ENCODE measurements around the gene MPDU1. TPM values are rescaled to one million over a fixed set of nuclear protein-coding genes. Genes with fewer than 3 reads are reported as not detected.

The MPDU1 gene
- total RNA-seq, 2 experiments from 2014 or later, result 21.3 to 34.5 TPM

DNA sequence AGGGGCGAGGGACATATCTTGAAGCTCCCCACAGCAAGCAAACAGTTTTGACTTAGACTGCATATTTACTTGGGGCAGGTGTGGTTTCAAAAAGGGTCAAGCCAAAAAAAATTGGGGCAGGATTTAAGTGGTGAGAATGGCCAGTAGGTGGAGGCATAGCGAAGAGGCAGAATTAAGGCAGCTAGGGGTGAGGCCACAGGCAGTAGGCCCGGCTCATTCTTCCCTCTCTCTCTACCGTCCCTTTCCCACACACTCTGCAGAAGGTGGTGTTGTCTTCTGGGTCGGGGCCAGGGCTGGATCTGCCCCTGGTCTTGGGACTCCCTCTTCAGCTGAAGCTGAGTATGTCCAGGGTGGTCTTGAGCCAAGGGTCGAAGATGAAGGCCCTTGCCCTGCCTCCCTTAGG lies 48.8 kb downstream of the MPDU1 start:
- no TSS peak for BruUV-seq (replicated peaks)
- Histone ChIP-seq H2AFZ (ENCODE audit: low read length) (peak overlapping the region; percentile 29; the same call in 1 of the 2 replicates), H3K4me1 (ENCODE audit: insufficient read depth, low read length, poor library complexity, severe bottlenecking) (no peaks in the 10 kb centered on the region), H3K9me2 (ENCODE audit: insufficient read depth, low read length) (no peaks in the 10 kb centered on the region), H3K79me2 (ENCODE audit: insufficient read depth, low read depth, low read length) (no peaks in the 10 kb centered on the region), H3K27ac (ENCODE audit: low read depth, low read length, poor library complexity, severe bottlenecking) (no peak overlapping the region), H4K20me1 (ENCODE audit: insufficient read depth, low read length) (no peaks in the 10 kb centered on the region), H3K9me3 (ENCODE audit: low read length) (no peaks in the 10 kb centered on the region), H3K4me2 (ENCODE audit: low read length) (no peak overlapping the region), H3K36me3 (ENCODE audit: insufficient read depth, low read length) (no peaks in the 10 kb centered on the region), H3K4me3 (ENCODE audit: low read depth, low read length, poor library complexity, severe bottlenecking) (no peak overlapping the region)
- peak; percentile 62 for DNase-seq (ENCODE audit: low spot score)
- ChIA-PET POLR2A (interaction anchor here (0.7 kb wide), 1 partner anchor 55 kb away, joined by 3 read pairs; no protein-coding TSS in a partner anchor), CTCF (ENCODE audit: unreplicated experiment) (no interaction called here)
- TF ChIP-seq, protein P1, sequence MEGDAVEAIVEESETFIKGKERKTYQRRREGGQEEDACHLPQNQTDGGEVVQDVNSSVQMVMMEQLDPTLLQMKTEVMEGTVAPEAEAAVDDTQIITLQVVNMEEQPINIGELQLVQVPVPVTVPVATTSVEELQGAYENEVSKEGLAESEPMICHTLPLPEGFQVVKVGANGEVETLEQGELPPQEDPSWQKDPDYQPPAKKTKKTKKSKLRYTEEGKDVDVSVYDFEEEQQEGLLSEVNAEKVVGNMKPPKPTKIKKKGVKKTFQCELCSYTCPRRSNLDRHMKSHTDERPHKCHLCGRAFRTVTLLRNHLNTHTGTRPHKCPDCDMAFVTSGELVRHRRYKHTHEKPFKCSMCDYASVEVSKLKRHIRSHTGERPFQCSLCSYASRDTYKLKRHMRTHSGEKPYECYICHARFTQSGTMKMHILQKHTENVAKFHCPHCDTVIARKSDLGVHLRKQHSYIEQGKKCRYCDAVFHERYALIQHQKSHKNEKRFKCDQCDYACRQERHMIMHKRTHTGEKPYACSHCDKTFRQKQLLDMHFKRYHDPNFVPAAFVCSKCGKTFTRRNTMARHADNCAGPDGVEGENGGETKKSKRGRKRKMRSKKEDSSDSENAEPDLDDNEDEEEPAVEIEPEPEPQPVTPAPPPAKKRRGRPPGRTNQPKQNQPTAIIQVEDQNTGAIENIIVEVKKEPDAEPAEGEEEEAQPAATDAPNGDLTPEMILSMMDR (conservative IDR thresholded peaks at IDR 0.05; ENCODE audit: low read length), result peak; percentile 78
- TF ChIP-seq EZH2phosphoT487 (IDR thresholded peaks at IDR 0.05; ENCODE audit: borderline replicate concordance, low read depth, low read length), result no peak
- intact Hi-C loops (cut with micrococcal nuclease; ENCODE audit: unreplicated experiment), result loop anchor here (10.0 kb wide), 1 partner anchor 152 kb away; no protein-coding TSS in a partner anchor

DNA sequence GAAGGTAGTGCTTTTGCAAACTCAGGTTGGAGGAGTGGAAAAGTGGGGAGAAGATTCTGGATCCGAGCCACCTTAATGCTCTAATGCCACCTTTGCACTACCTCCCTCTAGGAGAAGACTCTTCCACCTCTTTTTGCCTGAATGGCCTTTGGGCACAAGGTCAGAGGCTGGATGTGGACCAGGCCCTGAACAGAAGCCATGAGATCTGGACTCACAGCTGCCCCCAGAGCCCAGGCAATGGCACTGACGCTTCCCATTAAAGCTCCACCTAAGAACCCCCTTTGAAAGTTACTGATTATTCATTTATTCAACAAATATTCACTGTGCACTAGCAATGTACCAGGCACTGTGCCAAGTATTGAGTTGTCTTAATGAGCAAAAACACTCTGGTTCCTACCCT lies 49.4 kb downstream of the MPDU1 start:
- intact Hi-C loops (cut with micrococcal nuclease; ENCODE audit: unreplicated experiment), result loop anchor here (10.0 kb wide), 1 partner anchor 152 kb away; no protein-coding TSS in a partner anchor

GRCh38 chr17:7634384-7634783 lies 50.7 kb downstream of the MPDU1 start:
- intact Hi-C loops (cut with micrococcal nuclease; ENCODE audit: unreplicated experiment), result loop anchor here (1.0 to 10.0 kb wide), 2 partner anchors 54 to 150 kb away; partner anchors contain the start of gene WRAP53
- Histone ChIP-seq H3K36me3 (ENCODE audit: insufficient read depth, low read length) (no peaks in the 10 kb centered on the region), H3K4me1 (ENCODE audit: insufficient read depth, low read length, poor library complexity, severe bottlenecking) (no peaks in the 10 kb centered on the region), H3K9me2 (ENCODE audit: insufficient read depth, low read length) (no peaks in the 10 kb centered on the region), H3K27ac (ENCODE audit: low read depth, low read length, poor library complexity, severe bottlenecking) (no peak overlapping the region), H4K20me1 (ENCODE audit: insufficient read depth, low read length) (no peaks in the 10 kb centered on the region), H3K4me2 (ENCODE audit: low read length) (no peak overlapping the region), H3K79me2 (ENCODE audit: insufficient read depth, low read depth, low read length) (no peaks in the 10 kb centered on the region), H3K4me3 (ENCODE audit: low read depth, low read length, poor library complexity, severe bottlenecking) (no peak overlapping the region), H3K9me3 (ENCODE audit: low read length) (no peaks in the 10 kb centered on the region), H2AFZ (ENCODE audit: low read length) (no peak overlapping the region)
- CTCF ChIA-PET (ENCODE audit: unreplicated experiment), result no interaction called here
- TF ChIP-seq, protein P1 (conservative IDR thresholded peaks at IDR 0.05; ENCODE audit: low read length), result peak; percentile 42; the same call in 1 of the 2 replicates
- no peak for TF ChIP-seq EZH2phosphoT487 (IDR thresholded peaks at IDR 0.05; ENCODE audit: borderline replicate concordance, low read depth, low read length)
- no TSS peak for BruUV-seq (replicated peaks)
- DNase-seq (ENCODE audit: low spot score), result no peak
- POLR2A ChIA-PET, result interaction anchor here (1.5 kb wide), 1 partner anchor 20 kb away, joined by 3 read pairs; no protein-coding TSS in a partner anchor

More for the DNA sequence above, 49.4 kb downstream of the MPDU1 start:
- BruUV-seq (replicated peaks), result no TSS peak
- Histone ChIP-seq H4K20me1 (ENCODE audit: insufficient read depth, low read length) (no peaks in the 10 kb centered on the region), H3K9me2 (ENCODE audit: insufficient read depth, low read length) (no peaks in the 10 kb centered on the region), H3K79me2 (ENCODE audit: insufficient read depth, low read depth, low read length) (no peaks in the 10 kb centered on the region), H3K4me3 (ENCODE audit: low read depth, low read length, poor library complexity, severe bottlenecking) (no peak overlapping the region), H3K4me1 (ENCODE audit: insufficient read depth, low read length, poor library complexity, severe bottlenecking) (no peaks in the 10 kb centered on the region), H3K36me3 (ENCODE audit: insufficient read depth, low read length) (no peaks in the 10 kb centered on the region), H3K9me3 (ENCODE audit: low read length) (no peaks in the 10 kb centered on the region), H3K27ac (ENCODE audit: low read depth, low read length, poor library complexity, severe bottlenecking) (no peak overlapping the region), H2AFZ (ENCODE audit: low read length) (no peak overlapping the region), H3K4me2 (ENCODE audit: low read length) (no peak overlapping the region)
- CTCF ChIA-PET (ENCODE audit: unreplicated experiment), result no interaction called here
- TF ChIP-seq, protein P1 (conservative IDR thresholded peaks at IDR 0.05; ENCODE audit: low read length), result peak; percentile 10; the same call in 1 of the 2 replicates
- TF ChIP-seq EZH2phosphoT487 (IDR thresholded peaks at IDR 0.05; ENCODE audit: borderline replicate concordance, low read depth, low read length), result no peak
- POLR2A ChIA-PET, result interaction anchor here (0.7 kb wide), 1 partner anchor 55 kb away, joined by 3 read pairs; no protein-coding TSS in a partner anchor
- DNase-seq (ENCODE audit: low spot score), result no peak
